ENCODE measurements around the gene UBE2R2. TPM values are rescaled to one million over a fixed set of nuclear protein-coding genes. Genes with fewer than 3 reads are reported as not detected.
"Not testable (repeated sequence)": the region's sequence is repeated elsewhere in the genome, so short reads cannot be mapped to it uniquely, and the experiment has no call there.

UBE2R2 gene
- total RNA-seq, 1 experiment from 2014 or later, result 52.1 TPM

DNA sequence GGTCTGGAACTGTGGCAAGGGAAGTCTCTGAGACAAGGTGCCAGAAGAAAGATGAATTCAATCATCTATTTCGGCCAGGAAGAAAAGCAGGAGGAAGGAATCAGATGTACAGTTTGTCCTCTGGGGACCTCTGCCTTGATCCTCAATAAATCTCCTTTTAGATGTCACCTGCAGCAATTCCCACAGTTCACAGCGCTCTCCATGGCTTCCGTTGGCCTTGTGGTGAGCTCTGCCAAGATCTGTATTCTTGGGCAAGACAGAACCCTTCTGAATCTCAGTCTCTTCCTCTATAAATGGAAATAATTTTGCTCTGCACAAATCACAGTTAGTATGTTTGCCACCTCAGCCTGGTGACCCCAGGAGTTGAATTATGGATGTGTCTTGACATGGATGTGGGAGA lies 12.8 kb upstream of the UBE2R2 start:
- H3K23me2 ChIP-seq (ENCODE audit: insufficient read length, low read depth, low read length, poor library complexity, severe bottlenecking); H3K79me1 ChIP-seq (ENCODE audit: insufficient read depth, low read depth, low read length, poor library complexity, severe bottlenecking); H3K23ac ChIP-seq (ENCODE audit: insufficient read length, low read depth, low read length); H4K5ac ChIP-seq (ENCODE audit: insufficient read length, low read depth, low read length); H3K9ac ChIP-seq (ENCODE audit: extremely low read depth, insufficient read length, low read length); H2BK120ac ChIP-seq (ENCODE audit: low read depth, low read length, poor library complexity, severe bottlenecking); H3K79me2 ChIP-seq (ENCODE audit: insufficient read depth, low read length); H3K4me1 Mint-ChIP-seq; H2AK5ac ChIP-seq (ENCODE audit: insufficient read length, low read length); H2BK5ac ChIP-seq (ENCODE audit: insufficient read length, low read length); DNase-seq; H3K4me3 Mint-ChIP-seq; H3K4ac ChIP-seq (ENCODE audit: low read depth, low read length); H4K8ac ChIP-seq (replicated peaks; ENCODE audit: insufficient read length, low read depth, low read length); H4K20me1 ChIP-seq (ENCODE audit: control insufficient read depth, insufficient read depth, insufficient read length); H3K27me3 Mint-ChIP-seq (ENCODE audit: low read depth); H3K4me2 ChIP-seq (ENCODE audit: insufficient read depth, insufficient read length, low read length); H3K18ac ChIP-seq (ENCODE audit: insufficient read length, low read depth, low read length); H3K14ac ChIP-seq (ENCODE audit: insufficient read depth, low read length); H3K4me1 ChIP-seq (ENCODE audit: insufficient read depth, low read length); H2BK12ac ChIP-seq (ENCODE audit: insufficient read length, low read depth, low read length); H3K27ac Mint-ChIP-seq; H3K27ac ChIP-seq (ENCODE audit: insufficient read length, low read depth, low read length); H3K56ac ChIP-seq (ENCODE audit: insufficient read length, low read depth, low read length); H3K36me3 Mint-ChIP-seq (ENCODE audit: insufficient read depth in 1 of 3, low read depth in 3 of 3); H3K27me3 ChIP-seq (ENCODE audit: insufficient read depth, low read length); H3K9me3 ChIP-seq (ENCODE audit: control insufficient read depth, low read depth, low read length); H3K9me3 Mint-ChIP-seq; H4K91ac ChIP-seq (ENCODE audit: insufficient read length, low read depth, low read length); H2BK15ac ChIP-seq (ENCODE audit: low read depth, low read length); H3T11ph ChIP-seq (ENCODE audit: low read length); H2BK20ac ChIP-seq (ENCODE audit: low read depth, low read length, poor library complexity, severe bottlenecking); H2AFZ ChIP-seq (ENCODE audit: low read length): not testable (repeated sequence)
- WGBS (ENCODE audit: extremely low coverage, insufficient read length, low lambda C conversion rate), result no CpG with 5 or more reads among the region's 3 CpGs

GRCh38 chr9:33807156-33807555 lies 9.8 kb upstream of the UBE2R2 start:
- DNase-seq; H3K9me3 Mint-ChIP-seq; H3K9me3 ChIP-seq (ENCODE audit: control insufficient read depth, low read depth, low read length); H3K79me2 ChIP-seq (ENCODE audit: insufficient read depth, low read length); H4K20me1 ChIP-seq (ENCODE audit: control insufficient read depth, insufficient read depth, insufficient read length); H3K4me1 Mint-ChIP-seq; H3K36me3 Mint-ChIP-seq (ENCODE audit: insufficient read depth in 1 of 3, low read depth in 3 of 3); H3K4me1 ChIP-seq (ENCODE audit: insufficient read depth, low read length); H3K4me2 ChIP-seq (ENCODE audit: insufficient read depth, insufficient read length, low read length); H3K27me3 ChIP-seq (ENCODE audit: insufficient read depth, low read length); H2BK20ac ChIP-seq (ENCODE audit: low read depth, low read length, poor library complexity, severe bottlenecking); H3K27ac ChIP-seq (ENCODE audit: insufficient read length, low read depth, low read length); H3K14ac ChIP-seq (ENCODE audit: insufficient read depth, low read length); H3K79me1 ChIP-seq (ENCODE audit: insufficient read depth, low read depth, low read length, poor library complexity, severe bottlenecking); H3K23ac ChIP-seq (ENCODE audit: insufficient read length, low read depth, low read length); H2BK12ac ChIP-seq (ENCODE audit: insufficient read length, low read depth, low read length); H3K56ac ChIP-seq (ENCODE audit: insufficient read length, low read depth, low read length); H2BK5ac ChIP-seq (ENCODE audit: insufficient read length, low read length); H4K5ac ChIP-seq (ENCODE audit: insufficient read length, low read depth, low read length); H3K18ac ChIP-seq (ENCODE audit: insufficient read length, low read depth, low read length); H2BK15ac ChIP-seq (ENCODE audit: low read depth, low read length); H2BK120ac ChIP-seq (ENCODE audit: low read depth, low read length, poor library complexity, severe bottlenecking); H3K4me3 Mint-ChIP-seq; H2AK5ac ChIP-seq (ENCODE audit: insufficient read length, low read length); H3K4ac ChIP-seq (ENCODE audit: low read depth, low read length); H3K27me3 Mint-ChIP-seq (ENCODE audit: low read depth); H4K8ac ChIP-seq (replicated peaks; ENCODE audit: insufficient read length, low read depth, low read length); H4K91ac ChIP-seq (ENCODE audit: insufficient read length, low read depth, low read length); H2AFZ ChIP-seq (ENCODE audit: low read length); H3K23me2 ChIP-seq (ENCODE audit: insufficient read length, low read depth, low read length, poor library complexity, severe bottlenecking); H3T11ph ChIP-seq (ENCODE audit: low read length); H3K9ac ChIP-seq (ENCODE audit: extremely low read depth, insufficient read length, low read length): not testable (repeated sequence)
- H3K27ac Mint-ChIP-seq, result 0 out of 7 replicates have a peak overlapping the region, but pooled peaks of 1 of the 3 experiments have one; percentile 11
- WGBS (ENCODE audit: extremely low coverage, insufficient read length, low lambda C conversion rate), result no CpG with 5 or more reads among the region's 2 CpGs
